Neutrophil (primary cell): ENCODE measurements around the gene MEF2C.
A peak's percentile ranks its signal among the peaks of the same experiment; 100 is the strongest.

Source experiments
- H3K27ac ChIP-seq: fragments of 200-600 bp; sonication (generic); 2 replicates; pipeline ENCODE4 v1.5.1; 2016; ENCODE audit warnings: mild to moderate bottlenecking, moderate library complexity
- H3K27me3 ChIP-seq: fragments of 200-600 bp; sonication (generic); 2 replicates; pipeline ENCODE4 v1.6.0; 2016; ENCODE audit warnings: mild to moderate bottlenecking
- H3K36me3 ChIP-seq: fragments of 200-600 bp; sonication (generic); 2 replicates; pipeline ENCODE4 v1.5.1; 2017
- H3K4me1 ChIP-seq, 2 experiments: fragments of 200-600 bp in 1 of 2; sonication (generic) in 1 of 2; 1 replicate in 1 of 2; 2 replicates in 1 of 2; pipeline versions ENCODE4 v1.5.1 to v1.6.1; 2013 to 2016; ENCODE audit warnings: low read depth in 1 of 2, low read length in 1 of 2, mild to moderate bottlenecking in 1 of 2, moderate library complexity in 1 of 2; ENCODE audit not compliant: control insufficient read depth in 1 of 2, insufficient read depth in 1 of 2
- H3K4me3 ChIP-seq, 2 experiments: fragments of 200-600 bp in 1 of 2; sonication (generic) in 1 of 2; 1 replicate in 1 of 2; 2 replicates in 1 of 2; pipeline ENCODE4 v1.5.1; 2013 to 2016; ENCODE audit warnings: low read depth in 1 of 2, low read length in 1 of 2, mild to moderate bottlenecking in 1 of 2, moderate library complexity in 1 of 2
- H3K9me3 ChIP-seq: fragments of 200-600 bp; sonication (generic); 2 replicates; pipeline ENCODE4 v1.5.1; 2016
- CTCF ChIP-seq: fragments of 200-600 bp; sonication (generic); IDR thresholded peaks from 2 replicates; pipeline ENCODE4 v1.5.1; 2016; ENCODE audit warnings: antibody characterized with exemption

MEF2C gene

GRCh38 chr5:88680253-88681132 lies 202.5 kb downstream of the MEF2C start:
- peaks cover 100% of the 10 kb centered on the region for H3K27me3 ChIP-seq
- peak; percentile 83 for TF ChIP-seq CTCF
- peaks cover 14 to 15% of the 10 kb centered on the region in 2 experiments for H3K4me1 ChIP-seq
- no peak overlapping the region for H3K27ac ChIP-seq
- H3K36me3 ChIP-seq = no peaks in the 10 kb centered on the region
- no peaks in the 10 kb centered on the region for H3K9me3 ChIP-seq
- H3K4me3 ChIP-seq = peak overlapping the region; percentile 38 to 60

- Histone ChIP-seq H3K4me3 (no peak overlapping the region), H3K4me1 (peaks cover 22 to 23% of the 10 kb centered on the region in 2 experiments), H3K27ac (no peak overlapping the region), H3K36me3 (no peaks in the 10 kb centered on the region), H3K27me3 (peaks cover 100% of the 10 kb centered on the region), H3K9me3 (no peaks in the 10 kb centered on the region)
- no peak for TF ChIP-seq CTCF
These were observed 203.3 kb downstream of the MEF2C start for GRCh38 chr5:88679638-88680037.

GRCh38 chr5:88678770-88679381 lies 204.1 kb downstream of the MEF2C start:
- Histone ChIP-seq H3K4me1 (peaks cover 27 to 30% of the 10 kb centered on the region in 2 experiments), H3K9me3 (no peaks in the 10 kb centered on the region), H3K36me3 (no peaks in the 10 kb centered on the region), H3K27ac (no peak overlapping the region), H3K27me3 (peaks cover 100% of the 10 kb centered on the region), H3K4me3 (no peak overlapping the region)
- TF ChIP-seq CTCF = no peak

- no peaks in the 10 kb centered on the region for H3K36me3 ChIP-seq
- TF ChIP-seq CTCF = no peak
- H3K4me3 ChIP-seq = no peak overlapping the region
- H3K9me3 ChIP-seq = no peaks in the 10 kb centered on the region
- H3K27me3 ChIP-seq = peaks cover 100% of the 10 kb centered on the region
- H3K27ac ChIP-seq = no peak overlapping the region
- H3K4me1 ChIP-seq = peaks cover 27 to 30% of the 10 kb centered on the region in 2 experiments
These were observed 204.8 kb downstream of the MEF2C start for GRCh38 chr5:88677943-88678769.

- Histone ChIP-seq H3K4me1 (peaks cover 27 to 30% of the 10 kb centered on the region in 2 experiments), H3K9me3 (no peaks in the 10 kb centered on the region), H3K27me3 (peaks cover 100% of the 10 kb centered on the region), H3K36me3 (no peaks in the 10 kb centered on the region), H3K4me3 (no peak overlapping the region), H3K27ac (no peak overlapping the region)
- TF ChIP-seq CTCF = no peak
These were observed 205.5 kb downstream of the MEF2C start for GRCh38 chr5:88677376-88677895.
